ENCODE results near the gene SESN2.
A peak's percentile ranks its signal among the peaks of the same experiment; 100 is the strongest.
"Not testable (repeated sequence)": the region's sequence is repeated elsewhere in the genome, so short reads cannot be mapped to it uniquely, and the experiment has no call there.

SESN2 gene

DNA sequence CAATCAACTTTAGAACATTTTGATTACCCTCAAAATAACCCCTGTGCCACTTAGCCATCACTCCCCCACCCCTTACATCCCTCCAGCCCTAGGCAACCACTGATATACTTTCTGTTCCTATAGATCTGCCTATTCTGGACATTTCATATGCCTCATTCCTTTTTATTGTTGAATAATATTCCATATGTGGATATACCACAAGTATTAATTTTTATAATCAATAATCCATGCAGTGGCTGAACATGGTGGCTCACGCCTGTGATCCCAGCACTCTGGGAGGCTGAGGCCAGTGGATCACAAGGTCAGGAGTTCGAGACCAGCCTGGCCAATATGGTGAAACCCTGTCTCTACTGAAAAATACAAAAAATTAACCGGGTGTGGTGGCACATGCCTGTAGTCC, 49.4 kb downstream of the SESN2 start:
- no peaks in the 10 kb centered on the region for H3K9me3 ChIP-seq (ENCODE audit: control insufficient read depth, insufficient read depth, low read length)
- H3K27ac ChIP-seq (ENCODE audit: low read length) = no peak overlapping the region
- no peaks in the 10 kb centered on the region for H3K27me3 ChIP-seq (ENCODE audit: control insufficient read depth, insufficient read depth, low read length)
- no peaks in the 10 kb centered on the region for H3K36me3 ChIP-seq (ENCODE audit: control insufficient read depth, insufficient read depth, low read length)
- H3K4me1 ChIP-seq (ENCODE audit: control insufficient read depth, insufficient read depth, low read length) = no peaks in the 10 kb centered on the region
- WGBS (ENCODE audit: insufficient coverage, insufficient read length) = no CpG with 5 or more reads among the region's 3 CpGs
- no peak overlapping the region for H3K4me3 ChIP-seq (ENCODE audit: low read length)
- no peak for DNase-seq (ENCODE audit: low read depth, low spot score)

DNA sequence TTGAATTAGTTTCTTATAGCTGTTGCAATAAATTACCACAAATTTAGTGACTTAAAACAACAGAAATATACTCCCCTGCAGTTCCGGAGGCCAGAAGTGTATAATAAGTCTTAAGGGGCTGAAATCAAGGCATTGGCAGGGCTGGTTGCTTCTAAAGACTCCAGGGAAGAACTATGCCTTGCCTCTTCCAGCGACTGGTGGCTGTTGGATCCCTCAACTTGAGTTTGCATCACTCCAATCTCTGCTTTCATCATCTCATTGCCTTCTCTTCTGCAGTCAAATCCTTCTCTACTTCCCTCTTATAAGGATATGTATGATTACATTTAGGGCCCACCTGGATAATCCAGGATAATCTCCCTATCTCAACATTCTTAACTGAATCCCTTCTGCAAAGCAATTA, 50.4 kb downstream of the SESN2 start:
- DNase-seq (ENCODE audit: low read depth, low spot score) = no peak
- WGBS (ENCODE audit: insufficient coverage, insufficient read length) = no CpG with 5 or more reads among the region's 2 CpGs
- Histone ChIP-seq H3K9me3 (ENCODE audit: control insufficient read depth, insufficient read depth, low read length) (no peaks in the 10 kb centered on the region), H3K36me3 (ENCODE audit: control insufficient read depth, insufficient read depth, low read length) (no peaks in the 10 kb centered on the region), H3K27ac (ENCODE audit: low read length) (no peak overlapping the region), H3K4me1 (ENCODE audit: control insufficient read depth, insufficient read depth, low read length) (no peaks in the 10 kb centered on the region), H3K4me3 (ENCODE audit: low read length) (no peak overlapping the region), H3K27me3 (ENCODE audit: control insufficient read depth, insufficient read depth, low read length) (no peaks in the 10 kb centered on the region)

DNA sequence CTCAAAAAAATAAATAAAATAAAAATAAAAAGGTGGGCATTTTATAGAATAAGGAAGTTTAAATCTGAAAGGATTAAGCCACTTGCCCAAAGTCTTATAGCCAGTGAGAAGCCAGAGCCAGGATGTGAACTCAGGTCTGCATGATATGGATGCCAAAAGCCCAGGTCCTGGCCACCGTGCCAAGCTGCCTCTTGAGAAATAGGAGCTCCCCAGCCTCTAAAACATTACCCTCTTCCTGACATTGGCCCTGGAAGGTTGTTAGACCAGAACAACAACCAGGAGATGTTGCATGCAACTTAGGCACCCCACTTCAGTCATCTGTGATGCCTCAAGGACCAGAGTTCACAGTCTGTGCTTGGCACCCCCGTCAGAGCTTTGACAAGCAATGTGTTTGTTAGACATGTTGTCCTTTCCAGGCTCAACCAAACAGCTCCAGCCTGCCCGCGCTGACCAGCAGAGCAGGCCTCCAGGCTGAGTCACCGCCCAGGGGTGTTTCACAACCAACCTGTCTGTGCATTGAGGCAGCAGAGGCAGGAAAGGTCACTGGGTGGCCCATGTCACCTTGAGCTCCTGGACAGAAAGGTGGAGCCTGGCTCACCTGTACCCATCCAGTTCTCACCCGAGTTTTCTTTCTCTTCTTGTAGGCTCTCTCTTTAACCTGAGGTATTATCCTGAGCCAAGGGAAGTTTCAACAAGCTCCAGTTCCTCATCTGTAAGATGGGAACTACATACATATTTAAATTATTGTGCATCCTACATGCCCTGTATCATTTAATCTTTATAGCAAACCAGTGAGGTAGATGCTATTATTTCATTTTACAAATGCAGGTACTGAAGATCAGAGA, 54.6 kb downstream of the SESN2 start:
- Histone ChIP-seq H3K4me1 (ENCODE audit: control insufficient read depth, insufficient read depth, low read length) (no peaks in the 10 kb centered on the region), H3K27ac (ENCODE audit: low read length) (no peak overlapping the region), H3K36me3 (ENCODE audit: control insufficient read depth, insufficient read depth, low read length) (no peaks in the 10 kb centered on the region), H3K4me3 (ENCODE audit: low read length) (no peak overlapping the region), H3K9me3 (ENCODE audit: control insufficient read depth, insufficient read depth, low read length) (no peaks in the 10 kb centered on the region), H3K27me3 (ENCODE audit: control insufficient read depth, insufficient read depth, low read length) (no peaks in the 10 kb centered on the region)
- DNase-seq (ENCODE audit: low read depth, low spot score) = no peak
- no CpG with 5 or more reads among the region's 6 CpGs for WGBS (ENCODE audit: insufficient coverage, insufficient read length)

DNA sequence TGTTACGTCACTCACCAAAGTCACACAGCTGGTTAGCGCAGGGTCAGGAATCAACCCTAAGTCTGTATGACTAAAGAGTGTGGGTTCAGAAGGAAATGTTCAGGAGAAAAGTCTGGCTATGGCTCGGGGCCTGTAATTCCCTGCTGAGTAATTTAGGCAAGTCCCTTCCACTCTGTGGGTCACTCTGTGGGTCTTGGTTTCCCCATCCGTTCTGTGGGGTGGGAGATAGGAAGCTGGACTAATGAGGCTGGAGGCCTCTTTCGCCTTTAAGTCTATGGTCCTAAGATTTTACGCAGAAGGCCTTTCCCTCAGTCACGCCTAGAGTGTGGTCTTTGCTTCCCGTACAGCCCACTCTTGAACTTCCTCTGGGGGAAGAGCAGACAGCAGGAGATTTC, 55.2 kb downstream of the SESN2 start:
- no peaks in the 10 kb centered on the region for H3K9me3 ChIP-seq (ENCODE audit: control insufficient read depth, insufficient read depth, low read length)
- H3K4me3 ChIP-seq (ENCODE audit: low read length) = no peak overlapping the region
- no peak overlapping the region for H3K27ac ChIP-seq (ENCODE audit: low read length)
- H3K36me3 ChIP-seq (ENCODE audit: control insufficient read depth, insufficient read depth, low read length) = no peaks in the 10 kb centered on the region
- H3K27me3 ChIP-seq (ENCODE audit: control insufficient read depth, insufficient read depth, low read length) = no peaks in the 10 kb centered on the region
- H3K4me1 ChIP-seq (ENCODE audit: control insufficient read depth, insufficient read depth, low read length) = no peaks in the 10 kb centered on the region
- no peak for DNase-seq (ENCODE audit: low read depth, low spot score)
- no CpG with 5 or more reads among the region's 8 CpGs for WGBS (ENCODE audit: insufficient coverage, insufficient read length)

DNA sequence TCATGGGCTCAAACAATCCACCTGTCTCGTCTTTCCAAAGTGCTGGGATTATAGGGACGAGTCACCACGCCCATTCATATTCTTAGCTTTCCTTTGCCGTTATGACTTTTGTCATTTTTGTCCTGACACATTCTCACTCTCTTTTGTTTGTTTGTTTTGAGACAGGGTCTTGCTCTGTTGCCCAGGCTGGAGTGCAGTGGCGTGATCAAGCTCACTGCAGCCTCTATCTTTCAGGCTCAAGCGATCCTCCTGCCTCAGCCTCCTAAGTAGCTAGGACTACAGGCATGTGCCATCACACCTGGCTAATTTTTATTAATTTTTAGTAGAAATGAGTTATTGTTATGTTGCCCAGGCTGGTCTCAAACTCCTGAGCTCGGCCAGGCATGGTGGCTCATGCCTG, 57.7 kb downstream of the SESN2 start:
- H3K27me3 ChIP-seq (ENCODE audit: control insufficient read depth, insufficient read depth, low read length) = no peaks in the 10 kb centered on the region
- H3K36me3 ChIP-seq (ENCODE audit: control insufficient read depth, insufficient read depth, low read length) = no peaks in the 10 kb centered on the region
- H3K27ac ChIP-seq (ENCODE audit: low read length) = no peak overlapping the region
- no peaks in the 10 kb centered on the region for H3K9me3 ChIP-seq (ENCODE audit: control insufficient read depth, insufficient read depth, low read length)
- H3K4me1 ChIP-seq (ENCODE audit: control insufficient read depth, insufficient read depth, low read length) = no peaks in the 10 kb centered on the region
- no CpG with 5 or more reads among the region's 7 CpGs for WGBS (ENCODE audit: insufficient coverage, insufficient read length)
- DNase-seq (ENCODE audit: low read depth, low spot score) = no peak
- no peak overlapping the region for H3K4me3 ChIP-seq (ENCODE audit: low read length)

DNA sequence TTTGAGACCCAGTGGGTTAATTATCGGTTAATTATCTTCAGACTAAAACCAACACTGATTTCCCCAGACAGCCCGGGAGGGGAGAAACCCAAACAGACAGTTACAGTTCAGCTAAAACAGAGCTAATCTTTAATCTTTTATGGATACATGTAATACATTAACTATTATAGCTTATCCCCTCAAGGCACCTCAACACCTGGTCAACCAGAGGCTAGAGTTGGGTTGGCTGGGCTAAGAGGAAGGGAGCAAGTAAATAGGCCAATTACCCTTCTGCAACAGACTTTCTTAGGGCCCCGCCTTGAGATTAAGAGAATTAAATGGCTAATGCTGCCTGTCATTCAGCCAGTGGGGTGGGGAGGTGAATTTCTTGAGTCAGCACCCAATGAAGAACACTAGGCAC, 62.9 kb downstream of the SESN2 start:
- Histone ChIP-seq H3K27ac (ENCODE audit: low read length) (no peak overlapping the region), H3K4me1 (ENCODE audit: control insufficient read depth, insufficient read depth, low read length) (no peaks in the 10 kb centered on the region), H3K4me3 (ENCODE audit: low read length) (no peak overlapping the region), H3K9me3 (ENCODE audit: control insufficient read depth, insufficient read depth, low read length) (no peaks in the 10 kb centered on the region), H3K36me3 (ENCODE audit: control insufficient read depth, insufficient read depth, low read length) (no peaks in the 10 kb centered on the region), H3K27me3 (ENCODE audit: control insufficient read depth, insufficient read depth, low read length) (no peaks in the 10 kb centered on the region)
- WGBS (ENCODE audit: insufficient coverage, insufficient read length) = no CpG with 5 or more reads among the region's 3 CpGs
- no peak for DNase-seq (ENCODE audit: low read depth, low spot score)

DNA sequence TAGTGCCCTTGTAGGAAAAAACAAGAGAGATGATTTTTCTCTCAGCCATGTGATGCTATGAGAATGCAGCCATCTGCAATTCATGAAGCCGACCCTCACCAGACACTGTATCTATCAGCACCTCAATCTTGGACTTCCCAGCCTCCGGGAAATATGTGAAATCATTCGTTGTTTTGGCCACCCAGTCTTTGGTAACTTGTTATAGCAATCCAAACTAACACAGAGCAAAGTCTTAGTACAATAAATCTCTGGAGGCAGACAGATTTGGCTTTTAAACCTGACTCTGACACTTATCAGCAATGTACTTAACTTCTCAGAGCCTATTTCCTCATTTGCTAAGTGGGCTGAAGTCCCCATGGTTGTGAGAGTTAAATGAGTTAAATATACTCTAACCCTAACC, 64.4 kb downstream of the SESN2 start:
- no peak overlapping the region for H3K4me3 ChIP-seq (ENCODE audit: low read length)

DNA sequence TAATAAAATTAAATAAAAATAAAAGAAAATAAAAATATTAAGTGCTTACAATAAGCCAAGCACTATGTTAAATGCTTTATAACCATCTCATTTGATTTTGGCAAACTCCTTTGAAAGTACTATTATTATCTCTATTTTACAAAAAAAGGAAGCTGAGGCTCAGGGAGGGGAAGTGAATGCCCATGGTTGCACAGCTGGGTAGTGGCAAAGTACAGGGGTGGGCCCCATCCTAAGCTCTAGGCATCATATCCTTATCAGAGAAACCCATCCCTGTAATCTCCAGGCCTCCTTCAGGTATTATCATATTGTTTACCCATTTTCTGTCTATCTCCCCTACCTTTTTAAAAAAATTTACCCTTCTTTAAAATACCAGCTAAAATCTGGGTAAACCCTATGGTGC, 67.2 kb downstream of the SESN2 start:
- H3K4me1 ChIP-seq (ENCODE audit: control insufficient read depth, insufficient read depth, low read length) = no peaks in the 10 kb centered on the region
- no peaks in the 10 kb centered on the region for H3K27me3 ChIP-seq (ENCODE audit: control insufficient read depth, insufficient read depth, low read length)
- no peak overlapping the region for H3K4me3 ChIP-seq (ENCODE audit: low read length)
- no peaks in the 10 kb centered on the region for H3K9me3 ChIP-seq (ENCODE audit: control insufficient read depth, insufficient read depth, low read length)
- H3K36me3 ChIP-seq (ENCODE audit: control insufficient read depth, insufficient read depth, low read length) = no peaks in the 10 kb centered on the region
- DNase-seq (ENCODE audit: low read depth, low spot score) = no peak
- no peak overlapping the region for H3K27ac ChIP-seq (ENCODE audit: low read length)

More for the DNA sequence above, 64.4 kb downstream of the SESN2 start:
- Histone ChIP-seq H3K9me3 (ENCODE audit: control insufficient read depth, insufficient read depth, low read length) (no peaks in the 10 kb centered on the region), H3K36me3 (ENCODE audit: control insufficient read depth, insufficient read depth, low read length) (no peaks in the 10 kb centered on the region), H3K27me3 (ENCODE audit: control insufficient read depth, insufficient read depth, low read length) (no peaks in the 10 kb centered on the region), H3K27ac (ENCODE audit: low read length) (no peak overlapping the region), H3K4me1 (ENCODE audit: control insufficient read depth, insufficient read depth, low read length) (no peaks in the 10 kb centered on the region)
- DNase-seq (ENCODE audit: low read depth, low spot score) = no peak
- WGBS (ENCODE audit: insufficient coverage, insufficient read length) = no CpG with 5 or more reads among the region's 3 CpGs

DNA sequence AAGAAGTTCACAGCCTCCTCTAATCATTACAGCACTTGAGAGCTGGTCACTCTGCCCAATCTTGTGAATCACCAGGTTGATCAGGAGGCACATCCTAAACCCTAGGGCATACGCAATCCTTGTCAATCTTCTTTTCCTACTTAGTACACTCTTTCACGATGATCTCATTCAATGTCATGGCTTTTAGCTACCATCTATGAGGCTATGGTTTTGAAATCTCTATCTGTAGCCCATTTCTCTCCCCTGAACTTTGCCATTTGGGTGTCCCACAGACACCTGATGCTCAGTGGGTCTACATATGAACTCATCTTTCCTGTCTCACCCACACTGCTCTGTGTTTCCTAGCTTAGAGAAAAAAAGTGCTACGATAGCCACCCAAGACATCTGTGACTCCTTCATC, 67.7 kb downstream of the SESN2 start:
- Histone ChIP-seq H3K9me3 (ENCODE audit: control insufficient read depth, insufficient read depth, low read length) (no peaks in the 10 kb centered on the region), H3K27me3 (ENCODE audit: control insufficient read depth, insufficient read depth, low read length) (no peaks in the 10 kb centered on the region), H3K4me3 (ENCODE audit: low read length) (no peak overlapping the region), H3K36me3 (ENCODE audit: control insufficient read depth, insufficient read depth, low read length) (no peaks in the 10 kb centered on the region), H3K27ac (ENCODE audit: low read length) (no peak overlapping the region), H3K4me1 (ENCODE audit: control insufficient read depth, insufficient read depth, low read length) (no peaks in the 10 kb centered on the region)
- no CpG with 5 or more reads among the region's 3 CpGs for WGBS (ENCODE audit: insufficient coverage, insufficient read length)
- no peak for DNase-seq (ENCODE audit: low read depth, low spot score)

DNA sequence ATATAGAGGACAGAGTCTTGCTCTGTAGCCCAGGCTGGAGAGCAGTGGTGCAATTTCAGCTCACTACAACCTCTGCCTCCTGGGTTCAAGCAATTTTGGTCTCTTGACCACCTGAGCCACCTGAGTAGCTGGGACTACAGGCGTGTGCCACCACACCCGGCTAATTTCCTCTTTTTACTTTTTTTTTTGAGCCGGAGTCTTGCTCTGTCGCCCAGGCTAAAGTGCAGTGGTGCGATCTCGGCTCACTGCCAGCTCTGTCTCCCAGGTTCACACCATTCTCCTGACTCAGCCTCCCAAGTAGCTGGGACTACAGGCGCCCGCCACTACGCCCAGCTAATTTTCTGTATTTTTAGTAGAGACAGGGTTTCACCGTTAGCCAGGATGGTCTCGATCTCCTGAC, 68.1 kb downstream of the SESN2 start:
- H3K27ac ChIP-seq (ENCODE audit: low read length) = not testable (repeated sequence)

DNA sequence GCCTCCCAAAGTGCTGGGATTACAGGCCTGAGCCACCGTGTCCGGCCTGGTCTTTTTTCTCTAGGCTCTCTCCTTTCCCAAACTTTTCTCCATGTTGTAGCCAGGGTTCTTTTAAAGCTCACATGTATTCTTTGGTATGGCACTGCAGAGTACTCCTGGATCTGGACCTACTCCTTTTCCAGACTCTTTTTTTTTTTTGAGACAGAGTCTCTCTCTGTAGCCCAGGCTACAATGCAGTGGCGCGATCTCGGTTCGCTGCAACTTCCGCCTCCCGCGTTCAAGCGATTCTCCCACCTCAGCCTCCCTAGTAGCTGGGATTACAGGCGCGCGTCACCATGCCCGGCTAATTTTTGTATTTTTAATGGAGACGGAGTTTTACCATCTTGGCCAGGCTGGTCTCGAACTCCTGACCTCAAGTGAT, 68.9 kb downstream of the SESN2 start:
- Histone ChIP-seq H3K27ac (ENCODE audit: low read length) (no peak overlapping the region), H3K4me1 (ENCODE audit: control insufficient read depth, insufficient read depth, low read length) (no peaks in the 10 kb centered on the region), H3K4me3 (ENCODE audit: low read length) (peak overlapping the region; percentile 20; the same call in 1 of the 2 replicates), H3K36me3 (ENCODE audit: control insufficient read depth, insufficient read depth, low read length) (no peaks in the 10 kb centered on the region), H3K9me3 (ENCODE audit: control insufficient read depth, insufficient read depth, low read length) (no peaks in the 10 kb centered on the region), H3K27me3 (ENCODE audit: control insufficient read depth, insufficient read depth, low read length) (no peaks in the 10 kb centered on the region)
- DNase-seq (ENCODE audit: low read depth, low spot score) = no peak
- WGBS (ENCODE audit: insufficient coverage, insufficient read length) = no CpG with 5 or more reads among the region's 16 CpGs

More for the DNA sequence above, 68.1 kb downstream of the SESN2 start:
- not testable (repeated sequence) for H3K4me1 ChIP-seq (ENCODE audit: control insufficient read depth, insufficient read depth, low read length); H3K4me3 ChIP-seq (ENCODE audit: low read length); H3K9me3 ChIP-seq (ENCODE audit: control insufficient read depth, insufficient read depth, low read length); H3K27me3 ChIP-seq (ENCODE audit: control insufficient read depth, insufficient read depth, low read length); DNase-seq (ENCODE audit: low read depth, low spot score); H3K36me3 ChIP-seq (ENCODE audit: control insufficient read depth, insufficient read depth, low read length)
- no CpG with 5 or more reads among the region's 11 CpGs for WGBS (ENCODE audit: insufficient coverage, insufficient read length)
